Activated CD8-positive, alpha-beta T cell treated with anti-CD3 and anti-CD28 coated beads for 36 hours (primary cell): ENCODE results near the gene TCP10L. TPM values are rescaled to one million over a fixed set of nuclear protein-coding genes. Genes with fewer than 3 reads are reported as not detected.

ENCODE experiments used
- ATAC-seq: fragments of 200-7000 bp; cut with Tn5 transposase; one replicate; pipeline ENCODE4 v1.10.0; 2021; ENCODE audit warnings: mild to moderate bottlenecking, moderate library complexity
- CTCF ChIA-PET: fragments of 350-600 bp; sonication (Branson Sonifier 250); formaldehyde crosslinking; loops from one replicate; lab custom pipeline; 2021; ENCODE audit warnings: antibody characterized with exemption; lab: Charles Lee
- POLR2A ChIA-PET: fragments of 350-600 bp; sonication (Branson Sonifier 250); formaldehyde crosslinking; loops from one replicate; lab custom pipeline; 2021; ENCODE audit warnings: antibody characterized with exemption; lab: Charles Lee
- DNase-seq: peaks from one replicate; pipeline ENCODE4 v3.0.0-alpha.2; 2020
- H3K27ac Mint-ChIP-seq: one replicate; pipeline ENCODE4 v1.8.0; 2021; ENCODE audit warnings: mild to moderate bottlenecking, mixed read lengths
- H3K27me3 Mint-ChIP-seq: one replicate; pipeline ENCODE4 v1.8.0; 2021; ENCODE audit warnings: mixed read lengths
- H3K36me3 Mint-ChIP-seq: one replicate; pipeline ENCODE4 v1.8.0; 2021; ENCODE audit warnings: low read depth, mixed read lengths
- H3K4me1 Mint-ChIP-seq: one replicate; pipeline ENCODE4 v1.8.0; 2021; ENCODE audit warnings: low read depth, mixed read lengths
- H3K4me3 Mint-ChIP-seq: one replicate; pipeline ENCODE4 v1.8.0; 2021; ENCODE audit warnings: mild to moderate bottlenecking, moderate library complexity, mixed read lengths
- H3K9me3 Mint-ChIP-seq: one replicate; pipeline ENCODE4 v1.8.0; 2021; ENCODE audit warnings: mixed read lengths
- intact Hi-C: fragments of 100-400 bp; cut with micrococcal nuclease; formaldehyde crosslinking; loops from one replicate; pipeline ENCODE4 v1.10.0; 2022
- total RNA-seq, 2 experiments: library from RNA; stranded (reverse); gene quantifications; one replicate each; pipeline ENCODE4 v1.2.3, GENCODE V29; 2021
- TF ChIP-seq, protein P1 (sequence below): fragments of 200-600 bp; IDR thresholded peaks from one replicate; pipeline ENCODE4 v1.8.0; 2022; ENCODE audit warnings: antibody characterized with exemption, mild to moderate bottlenecking

TCP10L gene
- total RNA-seq, 2 experiments from 2014 or later: 0.31 to 0.63 TPM

DNA sequence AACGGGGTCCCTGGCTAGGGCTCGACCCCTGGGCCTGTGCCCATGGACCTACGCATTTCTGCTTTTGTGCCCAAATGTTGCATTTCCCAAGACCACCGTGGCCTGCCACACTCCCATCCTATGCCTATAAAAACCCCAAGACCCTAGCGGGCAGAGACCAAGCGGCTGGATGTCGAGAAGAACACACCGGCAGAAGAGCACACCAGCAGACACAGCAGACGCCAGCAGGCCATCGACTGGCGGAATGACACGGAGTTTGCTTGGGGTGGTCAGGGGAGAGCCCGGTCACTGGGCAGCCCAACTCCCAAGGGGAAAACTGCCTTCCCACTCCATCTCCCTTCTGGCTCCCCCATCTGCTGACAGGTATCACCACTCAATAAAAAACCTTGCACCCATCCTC is 4.4 kb downstream of the TCP10L start:
- no peaks in the 10 kb centered on the region for H3K4me1 Mint-ChIP-seq
- H3K36me3 Mint-ChIP-seq: no peaks in the 10 kb centered on the region
- no peak overlapping the region for H3K4me3 Mint-ChIP-seq
- no peaks in the 10 kb centered on the region for H3K9me3 Mint-ChIP-seq
- ChIA-PET POLR2A (no interaction called here), CTCF (interaction anchor here (1.5 to 1.6 kb wide), 2 partner anchors 12 to 20 kb away, joined by 5 to 6 read pairs; no protein-coding TSS in a partner anchor)
- no peaks in the 10 kb centered on the region for H3K27me3 Mint-ChIP-seq
- TF ChIP-seq, protein P1, sequence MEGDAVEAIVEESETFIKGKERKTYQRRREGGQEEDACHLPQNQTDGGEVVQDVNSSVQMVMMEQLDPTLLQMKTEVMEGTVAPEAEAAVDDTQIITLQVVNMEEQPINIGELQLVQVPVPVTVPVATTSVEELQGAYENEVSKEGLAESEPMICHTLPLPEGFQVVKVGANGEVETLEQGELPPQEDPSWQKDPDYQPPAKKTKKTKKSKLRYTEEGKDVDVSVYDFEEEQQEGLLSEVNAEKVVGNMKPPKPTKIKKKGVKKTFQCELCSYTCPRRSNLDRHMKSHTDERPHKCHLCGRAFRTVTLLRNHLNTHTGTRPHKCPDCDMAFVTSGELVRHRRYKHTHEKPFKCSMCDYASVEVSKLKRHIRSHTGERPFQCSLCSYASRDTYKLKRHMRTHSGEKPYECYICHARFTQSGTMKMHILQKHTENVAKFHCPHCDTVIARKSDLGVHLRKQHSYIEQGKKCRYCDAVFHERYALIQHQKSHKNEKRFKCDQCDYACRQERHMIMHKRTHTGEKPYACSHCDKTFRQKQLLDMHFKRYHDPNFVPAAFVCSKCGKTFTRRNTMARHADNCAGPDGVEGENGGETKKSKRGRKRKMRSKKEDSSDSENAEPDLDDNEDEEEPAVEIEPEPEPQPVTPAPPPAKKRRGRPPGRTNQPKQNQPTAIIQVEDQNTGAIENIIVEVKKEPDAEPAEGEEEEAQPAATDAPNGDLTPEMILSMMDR: no peak
- no peak for DNase-seq
- no peak for ATAC-seq
- intact Hi-C loops: no loop called here
- H3K27ac Mint-ChIP-seq: no peak overlapping the region

DNA sequence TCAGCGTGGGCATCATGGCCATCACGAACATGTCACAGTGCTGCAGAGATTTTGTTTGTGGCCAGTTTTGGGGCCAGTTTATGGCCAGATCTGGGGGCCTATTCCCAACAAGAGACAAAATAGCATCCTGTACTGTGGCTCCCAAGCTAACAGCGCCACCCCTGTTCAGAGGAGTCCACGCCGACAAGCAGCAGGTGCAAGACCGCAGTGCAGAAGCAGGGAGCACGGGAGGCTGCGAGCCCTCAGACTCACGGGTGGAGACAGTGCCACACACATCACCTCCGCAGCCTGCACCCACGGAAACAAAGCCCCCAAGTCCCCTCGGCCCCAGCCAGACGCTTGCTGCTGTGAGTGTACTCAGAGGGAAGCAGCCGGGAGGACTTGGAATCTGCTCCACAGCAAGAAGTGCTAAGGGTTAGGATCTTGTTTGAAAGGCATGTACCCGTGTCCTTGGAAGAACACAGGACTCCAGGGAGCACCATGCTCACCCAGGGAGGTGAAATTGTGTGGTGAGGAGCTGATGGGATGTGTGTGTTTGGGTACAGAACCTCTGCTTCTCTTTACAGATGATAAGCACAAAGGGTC is 7.1 kb downstream of the TCP10L start:
- Mint-ChIP-seq H3K27ac (no peak overlapping the region), H3K4me3 (no peak overlapping the region), H3K27me3 (no peaks in the 10 kb centered on the region), H3K9me3 (no peaks in the 10 kb centered on the region), H3K4me1 (no peaks in the 10 kb centered on the region), H3K36me3 (no peaks in the 10 kb centered on the region)
- DNase-seq (peak; percentile 59), ATAC-seq (peak; percentile 69)
- CTCF ChIA-PET: interaction anchor here (1.1 to 2.2 kb wide), 6 partner anchors 23 to 182 kb away, joined by 3 to 7 read pairs (median 4); no protein-coding TSS in a partner anchor
- POLR2A ChIA-PET: no interaction called here
- intact Hi-C loops: no loop called here
- TF ChIP-seq, protein P1: peak; percentile 32

DNA sequence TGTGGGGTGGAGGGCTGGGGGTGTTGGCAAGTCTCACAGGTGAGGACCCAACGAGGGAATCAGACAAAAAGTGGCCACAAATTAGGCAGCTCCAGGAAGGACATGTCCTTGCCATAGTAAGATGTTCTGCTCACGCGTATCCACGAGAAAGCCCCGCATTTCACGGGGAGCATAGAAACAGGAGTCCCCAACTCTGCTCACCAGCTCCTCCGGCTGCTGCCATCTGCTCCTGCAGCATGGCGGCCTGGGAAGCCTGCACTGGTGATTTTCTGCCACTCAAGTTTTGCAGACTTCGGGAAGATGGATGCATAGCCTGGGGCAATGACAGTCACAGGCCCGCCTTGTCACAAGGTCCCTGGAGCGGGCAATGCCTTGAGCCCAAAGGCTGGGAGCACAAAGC is 9.3 kb downstream of the TCP10L start:
- Mint-ChIP-seq H3K9me3 (no peaks in the 10 kb centered on the region), H3K27me3 (no peaks in the 10 kb centered on the region), H3K4me1 (peaks cover 1% of the 10 kb centered on the region), H3K36me3 (no peaks in the 10 kb centered on the region), H3K4me3 (no peak overlapping the region), H3K27ac (no peak overlapping the region)
- TF ChIP-seq, protein P1: no peak
- DNase-seq: no peak
- CTCF ChIA-PET: interaction anchor here (0.9 to 1.6 kb wide), 5 partner anchors 8 to 127 kb away, joined by 3 to 5 read pairs (median 3); no protein-coding TSS in a partner anchor
- intact Hi-C loops: no loop called here
- POLR2A ChIA-PET: no interaction called here
- ATAC-seq: no peak

DNA sequence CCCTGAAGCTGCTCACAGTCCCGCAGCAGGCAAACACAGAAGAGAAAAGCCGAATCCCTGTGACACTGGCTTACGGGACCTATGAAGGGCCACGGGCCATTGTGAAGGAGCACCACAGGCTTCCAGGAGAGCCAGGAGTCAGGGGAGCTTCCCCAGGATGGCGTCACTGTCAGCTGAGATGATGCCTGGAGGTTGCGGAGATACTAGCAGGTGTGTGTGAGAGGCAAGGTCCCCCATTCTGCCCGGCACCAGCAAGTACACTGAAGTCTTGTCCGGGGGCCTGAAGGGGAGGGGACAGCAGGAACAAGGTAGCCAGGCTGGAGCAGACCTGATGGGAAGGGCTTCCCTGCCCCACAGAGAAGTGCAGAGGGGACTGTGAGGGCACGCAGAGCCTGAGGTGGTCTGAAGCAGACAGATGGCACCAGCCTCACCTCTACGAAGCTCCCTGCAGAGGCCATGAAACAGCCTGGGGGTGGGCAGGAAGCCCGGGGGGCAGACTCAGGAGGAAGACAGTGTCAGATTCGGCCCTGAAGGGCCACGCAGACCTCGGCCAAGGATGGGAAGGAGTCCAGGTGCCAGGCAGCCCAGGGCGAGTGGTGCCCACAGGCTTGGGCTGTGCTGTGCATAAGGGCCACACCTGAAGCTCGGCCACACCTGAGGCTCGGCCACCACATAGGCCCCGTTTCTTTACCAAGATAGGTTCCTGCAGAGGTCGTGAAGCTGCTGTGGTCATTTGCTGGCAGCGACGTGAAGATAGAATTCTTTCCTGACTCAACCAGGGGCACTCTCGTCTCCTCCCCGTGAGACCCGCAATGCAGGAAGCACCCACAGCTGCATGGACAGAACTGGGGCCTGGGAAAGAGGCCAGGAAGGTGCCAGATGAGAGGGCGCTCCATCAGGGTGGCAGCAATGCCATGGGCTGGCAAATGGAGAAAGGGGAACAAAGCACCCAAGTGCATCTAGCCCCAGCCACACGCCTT is 10.1 kb downstream of the TCP10L start:
- TF ChIP-seq, protein P1: no peak
- intact Hi-C loops: no loop called here
- ChIA-PET POLR2A (no interaction called here), CTCF (interaction anchor here (0.8 to 1.6 kb wide), 4 partner anchors 26 to 172 kb away, joined by 3 to 5 read pairs (median 4); no protein-coding TSS in a partner anchor)
- Mint-ChIP-seq H3K27ac (no peak overlapping the region), H3K27me3 (no peaks in the 10 kb centered on the region), H3K4me1 (peaks cover 9% of the 10 kb centered on the region), H3K4me3 (no peak overlapping the region), H3K36me3 (no peaks in the 10 kb centered on the region), H3K9me3 (no peaks in the 10 kb centered on the region)
- ATAC-seq (no peak), DNase-seq (no peak)
